ENCODE results near the gene ELF3.

GRCh38 chr1:201982623-201983379 is 27.6 kb upstream of the ELF3 start, which contains the start of gene RNPEP:
- TF ChIP-seq POLR2AphosphoS5 (IDR thresholded peaks at IDR 0.05; ENCODE audit: low read depth, low read length) = peak; percentile 50; the same call in 1 of the 2 replicates
- peak; percentile 61; the same call in 1 of the 2 replicates for TF ChIP-seq POLR2A (IDR thresholded peaks at IDR 0.05; ENCODE audit: low read depth, low read length)
- 0 out of 2 replicates have a peak, but pooled peaks have one; percentile 43 for TF ChIP-seq POU2F2 (IDR thresholded peaks at IDR 0.05; ENCODE audit: low read depth, low read length)
- no peak for TF ChIP-seq TAF1 (IDR thresholded peaks at IDR 0.05; ENCODE audit: low read depth, low read length)
- no peak for TF ChIP-seq SPI1 (IDR thresholded peaks at IDR 0.05; ENCODE audit: low read depth, low read length)

Data from GM12891 (cell line).